Calu3 (cell line): Measurements from ENCODE around the gene EGFR. TPM values are rescaled to one million over a fixed set of nuclear protein-coding genes. Genes with fewer than 3 reads are reported as not detected.

Experiments used
- BruUV-seq: library from RNA; stranded (reverse); fragments of 400-500 nt; replicated peaks from 2 replicates; lab custom pipeline; 2021; lab: Mats Ljungman, UMichigan
- CTCF ChIA-PET: fragments of 300-600 bp; sonication (Branson Sonifier 250); formaldehyde crosslinking; loops from one replicate; lab custom pipeline; 2022; ENCODE audit warnings: antibody characterized with exemption; lab: Charles Lee
- DNase-seq: peaks from one replicate; pipeline ENCODE4 v3.0.0; 2022
- H3K27ac Mint-ChIP-seq: one replicate; pipeline ENCODE4 v1.8.0; 2022; ENCODE audit warnings: mixed read lengths; ENCODE audit not compliant: unreplicated experiment
- H3K27me3 Mint-ChIP-seq: one replicate; pipeline ENCODE4 v1.8.0; 2022; ENCODE audit warnings: mixed read lengths; ENCODE audit not compliant: unreplicated experiment
- H3K36me3 Mint-ChIP-seq: one replicate; pipeline ENCODE4 v1.8.0; 2022; ENCODE audit warnings: mild to moderate bottlenecking, moderate library complexity, mixed read lengths; ENCODE audit not compliant: insufficient read depth, unreplicated experiment
- H3K4me1 Mint-ChIP-seq: one replicate; pipeline ENCODE4 v1.8.0; 2022; ENCODE audit warnings: mild to moderate bottlenecking, low read depth, mixed read lengths; ENCODE audit not compliant: unreplicated experiment
- H3K4me3 Mint-ChIP-seq: one replicate; pipeline ENCODE4 v1.8.0; 2022; ENCODE audit warnings: mild to moderate bottlenecking, low read depth, moderate library complexity, mixed read lengths; ENCODE audit not compliant: unreplicated experiment
- H3K9me3 Mint-ChIP-seq: one replicate; pipeline ENCODE4 v1.8.0; 2022; ENCODE audit warnings: low read depth, mixed read lengths; ENCODE audit not compliant: unreplicated experiment
- CTCF ChIP-seq: fragments of 200-600 bp; IDR thresholded peaks from one replicate; pipeline ENCODE4 v1.8.0; 2022; ENCODE audit warnings: antibody characterized with exemption; ENCODE audit not compliant: unreplicated experiment
- intact Hi-C: fragments of 100-400 bp; cut with micrococcal nuclease; formaldehyde crosslinking; loops from one replicate; pipeline ENCODE4 v1.10.0; 2022; ENCODE audit not compliant: unreplicated experiment
- total RNA-seq: library from RNA; stranded (reverse); gene quantifications from 2 replicates; pipeline ENCODE4 v1.2.3, GENCODE V29; 2022

EGFR gene
- total RNA-seq, 1 experiment from 2014 or later, result 87.4 TPM

- Mint-ChIP-seq H3K9me3 (no peaks in the 10 kb centered on the region), H3K27ac (no peak overlapping the region), H3K4me3 (no peak overlapping the region), H3K27me3 (peaks cover 27% of the 10 kb centered on the region), H3K4me1 (peaks cover 2% of the 10 kb centered on the region), H3K36me3 (no peaks in the 10 kb centered on the region)
- intact Hi-C loops, result no loop called here
- no peak for DNase-seq
- BruUV-seq, result no TSS peak
- CTCF ChIA-PET, result no interaction called here
- no peak for TF ChIP-seq CTCF
Measured at GRCh38 chr7:55242613-55243012, 223.8 kb downstream of the EGFR start.

- BruUV-seq, result no TSS peak
- Mint-ChIP-seq H3K27ac (no peak overlapping the region), H3K27me3 (peaks cover 18% of the 10 kb centered on the region), H3K4me3 (no peak overlapping the region), H3K4me1 (peaks cover 5% of the 10 kb centered on the region), H3K9me3 (no peaks in the 10 kb centered on the region), H3K36me3 (no peaks in the 10 kb centered on the region)
- CTCF ChIA-PET, result no interaction called here
- intact Hi-C loops, result no loop called here
- no peak for TF ChIP-seq CTCF
- DNase-seq, result no peak
Measured at GRCh38 chr7:55244006-55244745, 225.4 kb downstream of the EGFR start.

- Mint-ChIP-seq H3K36me3 (no peaks in the 10 kb centered on the region), H3K27me3 (peaks cover 7% of the 10 kb centered on the region), H3K4me1 (peaks cover 9% of the 10 kb centered on the region), H3K27ac (no peak overlapping the region), H3K4me3 (no peak overlapping the region), H3K9me3 (no peaks in the 10 kb centered on the region)
- intact Hi-C loops, result no loop called here
- peak; percentile 53 for DNase-seq
- no TSS peak for BruUV-seq
- no peak for TF ChIP-seq CTCF
- CTCF ChIA-PET, result interaction anchor here (0.6 to 1.8 kb wide), 6 partner anchors 10 to 573 kb away, joined by 3 to 8 read pairs (median 4); no protein-coding TSS in a partner anchor
Measured at GRCh38 chr7:55245271-55245723, 226.5 kb downstream of the EGFR start.

- intact Hi-C loops, result no loop called here
- no peak for DNase-seq
- no TSS peak for BruUV-seq
- Mint-ChIP-seq H3K27me3 (peaks cover 6% of the 10 kb centered on the region), H3K9me3 (no peaks in the 10 kb centered on the region), H3K27ac (no peak overlapping the region), H3K4me3 (no peak overlapping the region), H3K4me1 (peaks cover 14% of the 10 kb centered on the region), H3K36me3 (no peaks in the 10 kb centered on the region)
- CTCF ChIA-PET, result interaction anchor here (0.8 to 1.8 kb wide), 3 partner anchors 9 to 119 kb away, joined by 3 to 8 read pairs (median 3); partner anchors contain the start of gene LANCL2
- no peak for TF ChIP-seq CTCF
Measured at GRCh38 chr7:55246171-55246570, 227.4 kb downstream of the EGFR start.
